Stimulated activated effector memory CD8-positive, alpha-beta T cell treated with anti-CD3 and anti-CD28 coated beads, Interleukin-12 subunit alpha, Interleukin-12 subunit beta, amount 100 ng/mL, for 72 hours (primary cell): ENCODE results near the gene IL1A.
"Not testable (repeated sequence)": the region's sequence is repeated elsewhere in the genome, so short reads cannot be mapped to it uniquely, and the experiment has no call there.

ENCODE experiments used
- ATAC-seq: fragments of 150-1000 bp; cut with Tn5 transposase; 2 replicates; pipeline ENCODE4 v1.10.0; 2021
- DNase-seq, 2 donors: peaks; one replicate each; pipeline ENCODE4 v3.0.0; 2021 to 2022; ENCODE audit warnings: low spot score in 2 of 2
- H3K27ac Mint-ChIP-seq: one replicate; pipeline ENCODE4 v1.8.0; 2022; ENCODE audit warnings: mild to moderate bottlenecking, mixed read lengths
- H3K36me3 Mint-ChIP-seq: one replicate; pipeline ENCODE4 v1.8.0; 2022; ENCODE audit warnings: mild to moderate bottlenecking, mixed read lengths
- H3K4me1 Mint-ChIP-seq: one replicate; pipeline ENCODE4 v1.8.0; 2022; ENCODE audit warnings: mixed read lengths
- H3K4me3 Mint-ChIP-seq: one replicate; pipeline ENCODE4 v1.8.0; 2022; ENCODE audit warnings: mild to moderate bottlenecking, mixed read lengths
- H3K9me3 Mint-ChIP-seq: one replicate; pipeline ENCODE4 v1.8.0; 2022; ENCODE audit warnings: mixed read lengths

IL1A gene, protein sequence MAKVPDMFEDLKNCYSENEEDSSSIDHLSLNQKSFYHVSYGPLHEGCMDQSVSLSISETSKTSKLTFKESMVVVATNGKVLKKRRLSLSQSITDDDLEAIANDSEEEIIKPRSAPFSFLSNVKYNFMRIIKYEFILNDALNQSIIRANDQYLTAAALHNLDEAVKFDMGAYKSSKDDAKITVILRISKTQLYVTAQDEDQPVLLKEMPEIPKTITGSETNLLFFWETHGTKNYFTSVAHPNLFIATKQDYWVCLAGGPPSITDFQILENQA

GRCh38 chr2:112784199-112785189 is at the start of gene IL1A:
IL1A (minus strand) TSS chr2:112784493; CDS start chr2:112783770, 723 bp downstream.
- DNase-seq (no peak), ATAC-seq (peak; percentile 80)
- peaks cover 4% of the 10 kb centered on the region for H3K4me1 Mint-ChIP-seq
- no peaks in the 10 kb centered on the region for H3K36me3 Mint-ChIP-seq
- H3K4me3 Mint-ChIP-seq = peak within 1 kb of the TSS; percentile 28
- H3K9me3 Mint-ChIP-seq = no peaks in the 10 kb centered on the region
- H3K27ac Mint-ChIP-seq = no peak within 1 kb of the TSS

- Mint-ChIP-seq H3K36me3 (no peaks in the 10 kb centered on the region), H3K4me3 (no peak overlapping the region), H3K27ac (no peak overlapping the region), H3K9me3 (no peaks in the 10 kb centered on the region), H3K4me1 (peaks cover 7% of the 10 kb centered on the region)
- ATAC-seq = no peak
- no peak for DNase-seq
Measured at GRCh38 chr2:112833976-112834375, 49.7 kb upstream of the IL1A start.

- not testable (repeated sequence) for ATAC-seq, H3K4me1 Mint-ChIP-seq, H3K36me3 Mint-ChIP-seq, H3K9me3 Mint-ChIP-seq, H3K4me3 Mint-ChIP-seq, DNase-seq, H3K27ac Mint-ChIP-seq
Measured at GRCh38 chr2:112833639-112833931, 49.3 kb upstream of the IL1A start.

GRCh38 chr2:112832841-112833638 is 48.7 kb upstream of the IL1A start:
- no peaks in the 10 kb centered on the region for H3K9me3 Mint-ChIP-seq
- H3K36me3 Mint-ChIP-seq = no peaks in the 10 kb centered on the region
- H3K4me1 Mint-ChIP-seq = peaks cover 7% of the 10 kb centered on the region
- no peak overlapping the region for H3K27ac Mint-ChIP-seq
- ATAC-seq (no peak), DNase-seq (no peak)
- H3K4me3 Mint-ChIP-seq = no peak overlapping the region

- no peaks in the 10 kb centered on the region for H3K9me3 Mint-ChIP-seq
- DNase-seq (no peak), ATAC-seq (no peak)
- no peak overlapping the region for H3K4me3 Mint-ChIP-seq
- no peaks in the 10 kb centered on the region for H3K36me3 Mint-ChIP-seq
- H3K4me1 Mint-ChIP-seq = peaks cover 7% of the 10 kb centered on the region
- no peak overlapping the region for H3K27ac Mint-ChIP-seq
Measured at GRCh38 chr2:112831946-112832840, 47.9 kb upstream of the IL1A start.

DNA sequence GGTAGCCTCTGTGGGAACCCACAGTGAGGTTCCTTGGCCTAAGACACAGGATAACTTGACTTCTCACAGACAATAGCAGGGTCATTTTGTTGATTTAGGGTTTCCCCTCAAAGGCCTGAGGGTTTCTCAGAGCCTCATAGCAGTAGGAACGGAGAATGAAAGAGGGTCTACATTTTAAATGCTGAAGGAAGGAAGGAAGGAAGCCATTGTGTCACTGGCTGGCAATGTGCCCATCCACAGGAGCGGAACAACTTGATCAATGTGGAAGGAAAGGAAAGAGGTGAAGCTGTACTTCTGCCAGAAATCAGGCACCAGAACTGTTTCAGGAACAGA is 47.2 kb upstream of the IL1A start:
- no peaks in the 10 kb centered on the region for H3K9me3 Mint-ChIP-seq
- H3K4me3 Mint-ChIP-seq = no peak overlapping the region
- no peak for DNase-seq
- peak overlapping the region; percentile 43 for H3K27ac Mint-ChIP-seq
- H3K4me1 Mint-ChIP-seq = peaks cover 7% of the 10 kb centered on the region
- ATAC-seq = no peak
- no peaks in the 10 kb centered on the region for H3K36me3 Mint-ChIP-seq

DNA sequence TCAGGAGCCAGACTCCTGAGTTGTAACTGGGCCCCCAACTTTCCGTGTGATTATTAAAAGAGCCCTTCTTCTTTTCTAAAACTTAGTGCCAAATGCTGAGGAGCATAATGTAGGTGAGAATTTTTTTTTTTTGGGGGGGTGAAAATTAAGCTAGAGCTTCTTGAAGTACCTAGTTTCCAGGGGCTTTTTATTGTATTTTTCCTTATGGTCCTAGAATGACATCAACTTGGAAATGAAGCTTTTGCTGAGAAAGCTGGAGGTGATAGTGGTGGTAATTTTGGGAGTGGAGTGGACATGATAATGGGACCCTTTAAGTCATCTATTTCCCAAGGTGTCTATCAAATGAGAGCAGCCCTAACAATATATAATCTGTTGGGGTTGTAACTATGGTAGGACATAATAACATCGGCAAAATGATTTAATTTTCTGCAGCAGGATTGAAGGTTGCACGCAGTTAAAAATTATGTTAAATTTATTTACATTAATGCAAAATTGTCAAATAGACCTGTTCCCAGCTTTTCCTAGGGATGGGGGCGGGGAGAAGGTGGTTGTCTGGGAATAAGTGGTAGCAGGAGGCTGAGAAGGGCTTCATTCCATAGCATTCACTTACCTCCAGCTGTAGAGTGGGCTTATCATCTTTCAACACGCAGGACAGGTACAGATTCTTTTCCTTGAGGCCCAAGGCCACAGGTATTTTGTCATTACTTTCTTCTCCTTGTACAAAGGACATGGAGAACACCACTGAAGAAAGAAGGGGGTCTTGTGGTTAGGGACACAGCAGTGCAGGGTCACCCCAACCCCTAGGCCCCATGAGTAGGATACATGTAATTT is 46.6 kb upstream of the IL1A start:
- Mint-ChIP-seq H3K36me3 (no peaks in the 10 kb centered on the region), H3K27ac (peak overlapping the region; percentile 43), H3K4me3 (no peak overlapping the region), H3K9me3 (no peaks in the 10 kb centered on the region), H3K4me1 (peaks cover 7% of the 10 kb centered on the region)
- DNase-seq = no peak
- no peak for ATAC-seq

DNA sequence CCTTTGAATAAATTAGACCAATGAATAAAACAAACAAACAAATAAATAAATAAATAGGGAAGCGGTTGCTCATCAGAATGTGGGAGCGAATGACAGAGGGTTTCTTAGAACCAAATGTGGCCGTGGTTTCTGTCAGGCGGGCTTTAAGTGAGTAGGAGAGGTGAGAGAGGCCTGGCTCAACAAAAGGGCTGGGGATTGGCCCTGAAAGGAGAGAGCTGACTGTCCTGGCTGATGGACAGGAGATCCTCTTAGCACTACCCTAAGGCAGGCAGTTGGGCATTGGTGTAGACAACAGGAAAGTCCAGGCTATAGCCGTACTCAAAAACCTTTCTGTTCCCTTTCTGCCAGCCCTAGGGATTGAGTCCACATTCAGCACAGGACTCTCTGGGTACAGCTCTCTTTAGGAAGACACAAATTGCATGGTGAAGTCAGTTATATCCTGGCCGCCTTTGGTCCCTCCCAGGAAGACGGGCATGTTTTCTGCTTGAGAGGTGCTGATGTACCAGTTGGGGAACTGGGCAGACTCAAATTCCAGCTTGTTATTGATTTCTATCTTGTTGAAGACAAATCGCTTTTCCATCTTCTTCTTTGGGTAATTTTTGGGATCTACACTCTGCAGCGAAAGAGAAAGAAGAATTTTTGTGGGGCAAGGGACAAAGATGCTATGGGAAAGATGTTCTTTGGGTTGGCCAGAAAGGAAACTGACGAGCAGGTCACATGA is 45.8 kb upstream of the IL1A start:
- no peaks in the 10 kb centered on the region for H3K9me3 Mint-ChIP-seq
- DNase-seq (no peak), ATAC-seq (no peak)
- no peak overlapping the region for H3K27ac Mint-ChIP-seq
- H3K4me3 Mint-ChIP-seq = no peak overlapping the region
- H3K36me3 Mint-ChIP-seq = no peaks in the 10 kb centered on the region
- peaks cover 7% of the 10 kb centered on the region for H3K4me1 Mint-ChIP-seq

DNA sequence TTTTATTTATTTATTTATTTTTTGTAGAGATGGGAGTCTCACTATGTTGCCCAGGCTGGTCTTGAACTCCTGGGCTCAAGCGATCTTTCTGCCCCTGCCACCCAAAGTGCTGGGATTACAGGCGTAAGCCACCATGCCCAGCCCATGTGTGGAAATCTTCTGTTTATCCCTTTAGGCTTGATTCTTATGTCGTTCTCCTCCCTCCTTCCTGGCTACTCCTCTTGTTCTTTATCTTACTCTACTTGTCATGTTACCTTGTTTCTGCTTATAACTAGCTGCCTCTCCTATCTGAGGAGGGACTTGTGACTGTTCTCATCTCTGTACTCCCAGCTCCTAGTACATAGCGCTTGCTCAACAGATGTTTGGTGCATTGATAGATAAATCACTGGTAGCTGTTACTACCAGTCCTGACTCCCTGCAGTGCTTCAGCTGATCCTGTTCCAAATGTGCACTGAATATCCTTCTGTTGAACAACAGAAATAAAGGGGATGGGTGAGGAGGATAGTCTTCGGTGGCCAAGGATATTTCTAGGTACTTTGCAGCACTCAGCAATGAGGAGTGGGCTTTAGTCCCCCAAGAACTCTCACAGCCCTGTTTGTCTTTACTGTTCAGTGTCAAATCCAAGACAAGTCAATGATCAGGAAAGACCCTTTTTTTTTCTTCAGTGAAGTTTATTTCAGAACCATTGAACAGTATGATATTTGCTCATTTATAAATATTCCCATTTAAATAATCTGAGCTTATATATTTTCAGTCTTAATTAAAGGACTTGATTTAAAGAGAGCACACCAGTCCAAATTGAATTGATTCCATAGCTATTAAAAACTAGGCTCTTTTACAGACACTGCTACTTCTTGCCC is 45.0 kb upstream of the IL1A start:
- H3K4me3 Mint-ChIP-seq = no peak overlapping the region
- H3K27ac Mint-ChIP-seq = no peak overlapping the region
- H3K9me3 Mint-ChIP-seq = no peaks in the 10 kb centered on the region
- DNase-seq (no peak), ATAC-seq (no peak)
- H3K36me3 Mint-ChIP-seq = no peaks in the 10 kb centered on the region
- peaks cover 7% of the 10 kb centered on the region for H3K4me1 Mint-ChIP-seq

DNA sequence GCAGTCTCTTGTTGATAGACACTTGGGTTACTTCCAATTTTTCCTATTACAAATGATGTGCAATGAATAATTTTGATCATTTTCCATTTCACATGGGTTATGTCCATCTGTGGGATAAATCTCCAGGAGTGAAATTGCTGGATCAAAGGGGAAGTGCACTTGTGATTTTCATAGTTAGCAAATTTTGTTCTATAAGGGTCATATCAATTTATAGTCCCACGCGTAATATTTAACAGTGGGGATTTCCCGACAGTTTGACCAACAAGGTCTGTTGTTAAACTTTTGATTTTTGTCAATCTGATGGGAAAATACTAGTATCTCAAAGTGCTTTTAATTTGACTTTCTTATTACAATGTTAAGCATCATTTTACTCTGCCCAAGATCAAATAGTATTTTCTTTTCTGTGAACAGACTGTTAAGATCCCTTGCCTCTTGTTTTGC is 44.0 kb upstream of the IL1A start:
- ATAC-seq (no peak), DNase-seq (no peak)
- no peak overlapping the region for H3K4me3 Mint-ChIP-seq
- H3K27ac Mint-ChIP-seq = no peak overlapping the region
- peaks cover 10% of the 10 kb centered on the region for H3K4me1 Mint-ChIP-seq
- no peaks in the 10 kb centered on the region for H3K36me3 Mint-ChIP-seq
- no peaks in the 10 kb centered on the region for H3K9me3 Mint-ChIP-seq

- ATAC-seq = no peak
- no peak overlapping the region for H3K27ac Mint-ChIP-seq
- H3K9me3 Mint-ChIP-seq = no peaks in the 10 kb centered on the region
- no peaks in the 10 kb centered on the region for H3K36me3 Mint-ChIP-seq
- H3K4me3 Mint-ChIP-seq = no peak overlapping the region
- peaks cover 13% of the 10 kb centered on the region for H3K4me1 Mint-ChIP-seq
- DNase-seq = no peak
Measured at GRCh38 chr2:112827604-112828185, 43.4 kb upstream of the IL1A start.

DNA sequence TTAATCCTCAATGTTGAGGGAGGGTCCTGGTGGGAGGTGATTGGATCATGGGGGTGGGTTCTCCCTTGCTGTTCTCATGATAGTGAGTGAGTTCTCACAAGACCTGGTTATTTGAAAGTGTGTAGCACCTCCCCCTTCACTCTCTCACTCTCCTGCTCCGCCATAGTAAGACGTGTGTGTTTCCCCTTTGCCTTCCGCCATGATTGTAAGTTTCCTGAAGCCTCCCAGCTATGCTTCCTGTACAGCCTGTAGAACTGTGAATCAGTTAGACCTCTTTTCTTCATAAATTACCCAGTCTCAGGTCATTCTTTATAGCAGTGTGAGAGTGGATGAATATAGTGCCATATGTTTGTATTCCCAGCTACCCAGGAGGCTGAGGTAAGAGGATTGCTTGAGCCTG is 42.7 kb upstream of the IL1A start:
- no peak for ATAC-seq
- Mint-ChIP-seq H3K27ac (no peak overlapping the region), H3K4me3 (no peak overlapping the region)

More for the DNA sequence above, 42.7 kb upstream of the IL1A start:
- H3K9me3 Mint-ChIP-seq = no peaks in the 10 kb centered on the region
- peaks cover 20% of the 10 kb centered on the region for H3K4me1 Mint-ChIP-seq
- DNase-seq = no peak
- H3K36me3 Mint-ChIP-seq = no peaks in the 10 kb centered on the region
